H1 (cell line): ENCODE results near the gene MYO18A. TPM values are rescaled to one million over a fixed set of nuclear protein-coding genes. Genes with fewer than 3 reads are reported as not detected.

ENCODE experiments used
- CTCF ChIA-PET: fragments of 300-600 bp; sonication (Branson Sonifier 250); formaldehyde crosslinking; loops from one replicate; lab custom pipeline; 2021; ENCODE audit not compliant: partially characterized antibody; lab: Charles Lee
- POLR2A ChIA-PET: fragments of 300-600 bp; sonication (Branson Sonifier 250); formaldehyde crosslinking; loops from one replicate; lab custom pipeline; 2021; ENCODE audit warnings: inconsistent platforms; ENCODE audit not compliant: partially characterized antibody; lab: Charles Lee
- DNase-seq, 2 experiments: peaks; one replicate each; pipeline versions ENCODE4 v3.0.0 to v3.0.0-alpha.2; 2010 to 2022; ENCODE audit warnings: low spot score in 2 of 2, low read depth in 1 of 2, mixed read lengths in 1 of 2
- FAIRE-seq: peaks from 2 replicates; lab custom pipeline; 2011; peaks lifted over from hg19 to GRCh38; lab: Jason Lieb, UNC
- H2AFZ ChIP-seq: 2 replicates; pipeline ENCODE4 v1.8.1; 2012; ENCODE audit warnings: low read length, inconsistent platforms
- H2AK5ac ChIP-seq: 2 replicates; pipeline ENCODE4 v1.6.1; 2013; ENCODE audit warnings: low read depth, low read length
- H2BK120ac ChIP-seq: replicated peaks from 2 replicates; pipeline ENCODE3; 2013; ENCODE audit warnings: low read depth, low read length, inconsistent platforms
- H2BK12ac ChIP-seq: 2 replicates; pipeline ENCODE4 v1.6.1; 2013; ENCODE audit warnings: low read depth, low read length
- H2BK15ac ChIP-seq: 2 replicates; pipeline ENCODE4 v1.6.1; 2013; ENCODE audit warnings: low read length
- H2BK20ac ChIP-seq: 2 replicates; pipeline ENCODE4 v1.6.1; 2013; ENCODE audit warnings: low read length
- H2BK5ac ChIP-seq: 2 replicates; pipeline ENCODE4 v1.6.1; 2013; ENCODE audit warnings: low read depth, low read length
- H3K14ac ChIP-seq: 2 replicates; pipeline ENCODE4 v1.6.1; 2013; ENCODE audit warnings: inconsistent platforms; ENCODE audit not compliant: insufficient read length
- H3K18ac ChIP-seq: 2 replicates; pipeline ENCODE4 v1.6.1; 2013; ENCODE audit warnings: low read length; ENCODE audit errors: extremely low read depth
- H3K23ac ChIP-seq: 2 replicates; pipeline ENCODE4 v1.6.1; 2013; ENCODE audit warnings: inconsistent platforms; ENCODE audit not compliant: insufficient read length
- H3K23me2 ChIP-seq: 2 replicates; pipeline ENCODE4 v1.6.1; 2013; ENCODE audit warnings: low read depth, low read length
- H3K27ac ChIP-seq: 2 replicates; pipeline ENCODE4 v1.6.1; 2011; ENCODE audit warnings: low read depth, low read length, inconsistent platforms
- H3K27me3 ChIP-seq, 4 experiments: replicated peaks in 1 of 4; 1 replicate in 1 of 4; 2 replicates in 3 of 4; pipeline versions ENCODE4 v1.6.1 to v1.8.1; 2011 to 2013; ENCODE audit warnings: low read length in 3 of 4, mild to moderate bottlenecking in 3 of 4, inconsistent platforms in 2 of 4, mixed read lengths in 2 of 4, moderate library complexity in 1 of 4; ENCODE audit not compliant: control insufficient read depth in 3 of 4, insufficient read depth in 3 of 4; ENCODE audit errors: extremely low read depth in 1 of 4
- H3K36me3 ChIP-seq, 4 experiments: 2 replicates each; pipeline versions ENCODE4 v1.6.1 to v1.8.1; 2011 to 2013; ENCODE audit warnings: mild to moderate bottlenecking in 4 of 4, low read length in 3 of 4, moderate library complexity in 2 of 4, control low read depth in 1 of 4, inconsistent platforms in 1 of 4; ENCODE audit not compliant: insufficient read depth in 4 of 4, control insufficient read depth in 2 of 4
- H3K4ac ChIP-seq: replicated peaks from 2 replicates; pipeline ENCODE3; 2013; ENCODE audit warnings: low read length, low read depth, mixed read lengths, inconsistent platforms; ENCODE audit not compliant: insufficient read length
- H3K4me1 ChIP-seq, 4 experiments: replicated peaks in 1 of 4; 1 replicate in 1 of 4; 2 replicates in 3 of 4; pipeline versions ENCODE4 v1.6.1 to v1.8.1; 2011 to 2013; ENCODE audit warnings: low read length in 3 of 4, inconsistent platforms in 2 of 4, mixed read lengths in 1 of 4; ENCODE audit not compliant: insufficient read depth in 4 of 4, control insufficient read depth in 3 of 4
- H3K4me2 ChIP-seq, 2 experiments: 2 replicates each; pipeline versions ENCODE4 v1.6.1 to v1.8.1; 2011 to 2013; ENCODE audit warnings: low read depth in 2 of 2, low read length in 2 of 2, control low read depth in 1 of 2, inconsistent platforms in 1 of 2, mild to moderate bottlenecking in 1 of 2; ENCODE audit not compliant: insufficient read depth in 1 of 2
- H3K4me3 ChIP-seq, 4 experiments: fragments of 200-600, 300-600 bp in 1 of 4; sonication (generic), shearing (Covaris generic), sonication (Bioruptor Twin) in 1 of 4; 2 replicates each; pipeline versions ENCODE4 v1.5.1 to v1.8.1; 2011 to 2016; ENCODE audit warnings: low read length in 4 of 4, low read depth in 3 of 4, control low read depth in 2 of 4, inconsistent platforms in 2 of 4, mild to moderate bottlenecking in 2 of 4, mixed read lengths in 1 of 4, moderate library complexity in 1 of 4; ENCODE audit not compliant: insufficient read depth in 2 of 4; ENCODE audit errors: extremely low read depth in 1 of 4
- H3K56ac ChIP-seq: replicated peaks from 2 replicates; pipeline ENCODE3; 2013; ENCODE audit warnings: low read depth, mild to moderate bottlenecking, mixed read lengths, low read length, inconsistent platforms; ENCODE audit not compliant: insufficient read length
- H3K79me1 ChIP-seq: 2 replicates; pipeline ENCODE4 v1.6.1; 2013; ENCODE audit warnings: low read depth, low read length, control low read depth
- H3K79me2 ChIP-seq, 2 experiments: 2 replicates each; pipeline versions ENCODE4 v1.6.1 to v1.8.1; 2012 to 2013; ENCODE audit warnings: low read length in 2 of 2, mild to moderate bottlenecking in 2 of 2, inconsistent platforms in 1 of 2; ENCODE audit not compliant: insufficient read depth in 2 of 2, control insufficient read depth in 1 of 2
- H3K9ac ChIP-seq, 4 experiments: replicated peaks in 1 of 4; 1 replicate in 1 of 4; 2 replicates in 3 of 4; pipeline versions ENCODE4 v1.6.1 to v1.8.1; 2011 to 2013; ENCODE audit warnings: low read depth in 3 of 4, low read length in 3 of 4, control low read depth in 2 of 4, mild to moderate bottlenecking in 2 of 4, moderate library complexity in 2 of 4, inconsistent platforms in 1 of 4; ENCODE audit errors: extremely low read depth in 1 of 4
- H3K9me3 ChIP-seq, 2 experiments: 2 replicates each; pipeline versions ENCODE4 v1.6.1 to v1.8.1; 2012 to 2013; ENCODE audit warnings: mild to moderate bottlenecking in 2 of 2, moderate library complexity in 2 of 2, control low read depth in 1 of 2, inconsistent platforms in 1 of 2, low read depth in 1 of 2, low read length in 1 of 2, mixed read lengths in 1 of 2; ENCODE audit not compliant: insufficient read depth in 2 of 2
- H4K20me1 ChIP-seq, 2 experiments: replicated peaks in 1 of 2; 2 replicates each; pipeline versions ENCODE3 to v1.8.1; 2011 to 2013; ENCODE audit warnings: inconsistent platforms in 2 of 2, low read length in 2 of 2, mild to moderate bottlenecking in 1 of 2; ENCODE audit not compliant: insufficient read depth in 2 of 2, control insufficient read depth in 1 of 2
- H4K5ac ChIP-seq: 2 replicates; pipeline ENCODE4 v1.6.1; 2013; ENCODE audit warnings: low read length, low read depth, mixed read lengths, inconsistent platforms; ENCODE audit not compliant: insufficient read length
- H4K8ac ChIP-seq: 2 replicates; pipeline ENCODE4 v1.8.0; 2013; ENCODE audit warnings: mild to moderate bottlenecking, moderate library complexity, low read length, inconsistent platforms; ENCODE audit not compliant: insufficient read depth; ENCODE audit errors: extremely low read depth
- H4K91ac ChIP-seq: replicated peaks from 2 replicates; pipeline ENCODE3; 2013; ENCODE audit warnings: low read length, mixed read lengths, inconsistent platforms; ENCODE audit not compliant: insufficient read length
- ASH2L ChIP-seq: fragments of 200-600, 300-600 bp; sonication (generic); IDR thresholded peaks from one replicate; pipeline ENCODE4 v1.7.1; 2017; ENCODE audit warnings: low read length
- BACH1 ChIP-seq: IDR thresholded peaks from 2 replicates; pipeline ENCODE4 v1.6.1; 2012; ENCODE audit warnings: low read length, improper control_type of control experiment
- BCL11A ChIP-seq, 2 experiments: IDR thresholded peaks; one replicate each; pipeline ENCODE4 v1.6.1; 2011; ENCODE audit warnings: low read depth in 2 of 2, low read length in 2 of 2, mild to moderate bottlenecking in 2 of 2
- E2F6 ChIP-seq: IDR thresholded peaks from 2 replicates; pipeline ENCODE4 v1.6.1; 2012; ENCODE audit warnings: inconsistent platforms
- EP300 ChIP-seq, 2 experiments: IDR thresholded peaks; 1 replicate in 1 of 2; 2 replicates in 1 of 2; pipeline ENCODE4 v1.6.1; 2011 to 2012; ENCODE audit warnings: low read depth in 2 of 2, low read length in 2 of 2, mild to moderate bottlenecking in 2 of 2, borderline replicate concordance in 1 of 2, inconsistent platforms in 1 of 2, moderate library complexity in 1 of 2
- KDM4A ChIP-seq: IDR thresholded peaks from one replicate; pipeline ENCODE4 v1.7.1; 2012; ENCODE audit warnings: low read depth, mild to moderate bottlenecking, moderate library complexity, low read length, inconsistent platforms; ENCODE audit not compliant: severe bottlenecking
- RAD21 ChIP-seq, 2 experiments: IDR thresholded peaks in 1 of 2; conservative IDR thresholded peaks in 1 of 2; 2 replicates each; pipeline ENCODE4 v1.6.1; 2011; ENCODE audit warnings: low read depth in 2 of 2, low read length in 2 of 2, improper control_type of control experiment in 1 of 2, inconsistent platforms in 1 of 2, mild to moderate bottlenecking in 1 of 2, moderate library complexity in 1 of 2
- SAP30 ChIP-seq: fragments of 300-600 bp; sonication (generic); IDR thresholded peaks from 2 replicates; pipeline ENCODE4 v1.7.1; 2012; ENCODE audit warnings: low read length, moderate library complexity, mild to moderate bottlenecking, inconsistent platforms; ENCODE audit not compliant: insufficient read depth, insufficient replicate concordance
- SIN3A ChIP-seq, 2 experiments: IDR thresholded peaks in 1 of 2; conservative IDR thresholded peaks in 1 of 2; 2 replicates each; pipeline ENCODE4 v1.6.1; 2011 to 2012; ENCODE audit warnings: low read length in 2 of 2, improper control_type of control experiment in 1 of 2, low read depth in 1 of 2, mild to moderate bottlenecking in 1 of 2
- SP1 ChIP-seq: IDR thresholded peaks from 2 replicates; pipeline ENCODE4 v1.6.1; 2011; ENCODE audit warnings: low read depth, low read length
- WGBS, 2 experiments: shearing (Covaris generic) in 1 of 2; methylation state at CpG; one replicate each; pipeline versions ENCODE4 v1.1.6 to v1.1.7; 2013 to 2015; ENCODE audit warnings: low lambda C conversion rate in 2 of 2, mixed read lengths in 2 of 2, inconsistent platforms in 1 of 2, low coverage in 1 of 2, missing lambda C conversion rate in 1 of 2; ENCODE audit not compliant: insufficient replicate concordance in 2 of 2, insufficient coverage in 1 of 2, insufficient read length in 1 of 2; ENCODE audit errors: extremely low coverage in 1 of 2, missing lambda C conversion rate in 1 of 2; 5-methylcytosine and 5-hydroxymethylcytosine counted together
- polyA plus RNA-seq, 7 experiments: library from polyadenylated mRNA; depleted of rRNA in 3 of 7; stranded (reverse) in 5 of 7; unstranded in 2 of 7; fragments of >200 nt in 5 of 7; fragments of 200-250 nt in 2 of 7; gene quantifications; 1 replicate in 5 of 7; 2 replicates in 1 of 7; 4 replicates in 1 of 7; pipeline versions ENCODE4 v1.2.1 to v1.2.3, GENCODE V29; 2011 to 2013; ENCODE audit warnings: missing spikeins in 2 of 7, mixed read lengths in 2 of 7
- total RNA-seq: library from RNA; stranded (reverse); fragmentation: NEBNext Ultra II Directional; extraction: Animal tissue kit (Norgen Biotek cat#: 25700); gene quantifications from 2 replicates; pipeline ENCODE4 v1.2.1, GENCODE V29; 2021

MYO18A gene
- total and polyA plus RNA-seq, 2 of the 8 experiments (the other 6 are each of a cell fraction or from before 2014, with no cell fraction given), result 7.6 to 43.8 TPM

DNA sequence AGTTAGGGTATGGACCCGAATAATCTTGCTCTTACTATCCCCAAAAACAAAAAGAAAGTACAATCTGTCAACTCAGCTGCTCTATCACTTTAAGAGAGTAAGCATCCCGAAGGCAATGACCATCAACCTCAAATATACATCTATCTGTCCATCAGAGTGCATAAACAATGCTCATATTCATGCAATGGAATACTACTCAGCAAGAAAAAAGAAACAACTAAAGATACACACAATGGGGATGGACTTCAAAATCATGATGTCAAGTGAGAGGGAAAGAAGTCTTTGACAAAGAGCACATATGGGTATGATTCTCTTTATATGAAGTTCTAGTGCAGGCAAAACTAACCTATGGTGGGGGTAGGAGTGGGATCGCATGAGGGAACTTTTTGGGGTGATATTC, 9.5 kb downstream of the MYO18A start:
- WGBS, 2 experiments, result 81% methylated on average over 3 of the region's 3 CpGs; no CpG with 5 or more reads in 1 of the 2 experiments
- H4K5ac ChIP-seq, result no peak overlapping the region
- H3K4me2 ChIP-seq, result no peak overlapping the region
- H2BK120ac ChIP-seq, result no peak overlapping the region
- no peak overlapping the region for H3K23ac ChIP-seq
- TF ChIP-seq E2F6 (no peak), BCL11A (IDR thresholded peaks at IDR 0.05; ENCODE audit: low read depth in 2 of 2, low read length in 2 of 2) (no peak), SIN3A (conservative IDR thresholded peaks at IDR 0.05 in 1 of 2, IDR thresholded peaks at IDR 0.05 in 1 of 2; ENCODE audit: low read depth in 1 of 2, low read length in 2 of 2) (no peak), BACH1 (no peak), SP1 (no peak), KDM4A (no peak), EP300 (IDR thresholded peaks at IDR 0.05; ENCODE audit: borderline replicate concordance in 1 of 2, low read depth in 2 of 2, low read length in 2 of 2) (no peak), SAP30 (no peak), RAD21 (IDR thresholded peaks at IDR 0.05 in 1 of 2, conservative IDR thresholded peaks at IDR 0.05 in 1 of 2; ENCODE audit: low read depth in 2 of 2, low read length in 2 of 2) (no peak), ASH2L (no peak)
- H3K9ac ChIP-seq, result no peak overlapping the region
- H3K79me1 ChIP-seq, result peaks cover 2% of the 10 kb centered on the region
- no peak overlapping the region for H3K4me3 ChIP-seq
- no peak overlapping the region for H2AFZ ChIP-seq
- no peaks in the 10 kb centered on the region for H3K23me2 ChIP-seq
- CTCF ChIA-PET, result interaction anchor here (0.7 to 42.5 kb wide), 3 partner anchors 10 to 48 kb away, joined by 4 to 731 read pairs (median 731); partner anchors contain the start of gene MYO18A
- peaks cover 0 to 19% of the 10 kb centered on the region in 2 experiments; a peak in 2 of 4 replicates for H3K79me2 ChIP-seq
- no peaks in the 10 kb centered on the region for H3K27me3 ChIP-seq
- no peak overlapping the region for H4K8ac ChIP-seq
- no peak overlapping the region for H3K27ac ChIP-seq
- POLR2A ChIA-PET, result no interaction called here
- no peak overlapping the region for H2BK12ac ChIP-seq
- H3K4ac ChIP-seq, result no peak overlapping the region
- no peak overlapping the region for H3K56ac ChIP-seq
- H2AK5ac ChIP-seq, result no peak overlapping the region
- H3K18ac ChIP-seq, result no peak overlapping the region
- no peak overlapping the region for H2BK15ac ChIP-seq
- no peaks in the 10 kb centered on the region; a peak in 1 of 7 replicates for H3K4me1 ChIP-seq
- H3K9me3 ChIP-seq, result no peaks in the 10 kb centered on the region
- DNase-seq, result no peak
- no peak overlapping the region for H3K14ac ChIP-seq
- H3K36me3 ChIP-seq, result peaks cover 0 to 8% (median 3%) of the 10 kb centered on the region in 4 experiments; a peak in 2 of 8 replicates
- no peak overlapping the region for H4K91ac ChIP-seq
- no peak overlapping the region for H2BK20ac ChIP-seq
- H2BK5ac ChIP-seq, result no peak overlapping the region
- no peak for FAIRE-seq
- H4K20me1 ChIP-seq, result peaks cover 0 to 8% of the 10 kb centered on the region in 2 experiments
